ENCODE measurements around the gene DBP.

- TF ChIP-seq CTCF (IDR thresholded peaks at IDR 0.05; ENCODE audit: low read depth, low read length) (no peak), EZH2phosphoT487 (IDR thresholded peaks at IDR 0.05; ENCODE audit: low read depth) (no peak)
Observed at GRCh38 chr19:48672994-48673393, 35.8 kb upstream of the DBP start, which contains the start of gene NTN5.
